Measurements from ENCODE around the gene KIAA1328.
A peak's percentile ranks its signal among the peaks of the same experiment; 100 is the strongest.

The KIAA1328 gene

GRCh38 chr18:36977121-36977520, 148.2 kb downstream of the KIAA1328 start:
- no peak for TF ChIP-seq ZFX (IDR thresholded peaks at IDR 0.05; ENCODE audit: borderline replicate concordance)
- TF ChIP-seq, protein P1, sequence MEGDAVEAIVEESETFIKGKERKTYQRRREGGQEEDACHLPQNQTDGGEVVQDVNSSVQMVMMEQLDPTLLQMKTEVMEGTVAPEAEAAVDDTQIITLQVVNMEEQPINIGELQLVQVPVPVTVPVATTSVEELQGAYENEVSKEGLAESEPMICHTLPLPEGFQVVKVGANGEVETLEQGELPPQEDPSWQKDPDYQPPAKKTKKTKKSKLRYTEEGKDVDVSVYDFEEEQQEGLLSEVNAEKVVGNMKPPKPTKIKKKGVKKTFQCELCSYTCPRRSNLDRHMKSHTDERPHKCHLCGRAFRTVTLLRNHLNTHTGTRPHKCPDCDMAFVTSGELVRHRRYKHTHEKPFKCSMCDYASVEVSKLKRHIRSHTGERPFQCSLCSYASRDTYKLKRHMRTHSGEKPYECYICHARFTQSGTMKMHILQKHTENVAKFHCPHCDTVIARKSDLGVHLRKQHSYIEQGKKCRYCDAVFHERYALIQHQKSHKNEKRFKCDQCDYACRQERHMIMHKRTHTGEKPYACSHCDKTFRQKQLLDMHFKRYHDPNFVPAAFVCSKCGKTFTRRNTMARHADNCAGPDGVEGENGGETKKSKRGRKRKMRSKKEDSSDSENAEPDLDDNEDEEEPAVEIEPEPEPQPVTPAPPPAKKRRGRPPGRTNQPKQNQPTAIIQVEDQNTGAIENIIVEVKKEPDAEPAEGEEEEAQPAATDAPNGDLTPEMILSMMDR (IDR thresholded peaks at IDR 0.05): no peak
- H3K27ac ChIP-seq: no peak overlapping the region

GRCh38 chr18:36993068-36993467, 164.1 kb downstream of the KIAA1328 start:
- no peak overlapping the region for H3K27ac ChIP-seq
- TF ChIP-seq ZFX (IDR thresholded peaks at IDR 0.05; ENCODE audit: borderline replicate concordance): no peak
- TF ChIP-seq, protein P1 (IDR thresholded peaks at IDR 0.05): no peak

DNA sequence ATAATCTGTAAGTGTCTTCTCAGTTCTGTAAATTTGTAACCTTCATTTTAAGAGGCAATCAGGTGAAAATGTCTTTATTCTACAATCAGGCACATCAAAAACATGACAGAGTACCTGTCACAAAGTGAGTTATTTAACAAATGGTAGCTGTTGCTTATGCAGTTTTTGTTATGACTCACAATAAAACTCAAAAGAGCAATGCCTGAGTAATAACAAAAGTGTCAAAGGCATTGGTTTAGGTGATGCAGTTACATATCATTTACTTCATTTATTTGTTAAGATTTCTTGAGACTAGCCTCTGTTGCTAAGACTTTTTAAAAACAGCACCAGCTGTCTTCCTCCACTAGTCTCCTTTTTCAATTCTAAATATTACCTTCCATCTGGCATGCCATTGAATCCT, 177.8 kb downstream of the KIAA1328 start:
- no peak overlapping the region for H3K27ac ChIP-seq
- no peak for TF ChIP-seq ZFX (IDR thresholded peaks at IDR 0.05; ENCODE audit: borderline replicate concordance)
- TF ChIP-seq, protein P1 (IDR thresholded peaks at IDR 0.05): no peak

DNA sequence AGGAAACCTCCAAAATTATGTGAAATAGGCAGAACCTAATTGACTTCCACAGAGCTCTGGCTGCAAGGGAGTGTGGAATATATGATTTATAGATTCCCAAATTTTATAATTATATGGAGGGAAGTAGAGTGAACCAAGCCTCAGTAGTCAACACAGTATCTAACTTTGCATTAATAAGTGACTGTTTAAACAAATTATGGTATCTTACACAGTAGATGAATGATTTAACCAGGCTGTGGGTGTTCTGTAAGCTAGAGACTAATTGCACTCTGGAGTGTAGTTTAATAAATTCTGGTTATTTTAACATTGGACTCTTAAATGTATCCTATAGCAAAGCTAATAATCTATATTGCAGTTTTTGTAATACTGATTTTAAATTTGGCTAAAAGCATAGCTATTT, 183.5 kb downstream of the KIAA1328 start:
- no peak for TF ChIP-seq ZFX (IDR thresholded peaks at IDR 0.05; ENCODE audit: borderline replicate concordance)
- TF ChIP-seq, protein P1 (IDR thresholded peaks at IDR 0.05): no peak
- no peak overlapping the region for H3K27ac ChIP-seq

DNA sequence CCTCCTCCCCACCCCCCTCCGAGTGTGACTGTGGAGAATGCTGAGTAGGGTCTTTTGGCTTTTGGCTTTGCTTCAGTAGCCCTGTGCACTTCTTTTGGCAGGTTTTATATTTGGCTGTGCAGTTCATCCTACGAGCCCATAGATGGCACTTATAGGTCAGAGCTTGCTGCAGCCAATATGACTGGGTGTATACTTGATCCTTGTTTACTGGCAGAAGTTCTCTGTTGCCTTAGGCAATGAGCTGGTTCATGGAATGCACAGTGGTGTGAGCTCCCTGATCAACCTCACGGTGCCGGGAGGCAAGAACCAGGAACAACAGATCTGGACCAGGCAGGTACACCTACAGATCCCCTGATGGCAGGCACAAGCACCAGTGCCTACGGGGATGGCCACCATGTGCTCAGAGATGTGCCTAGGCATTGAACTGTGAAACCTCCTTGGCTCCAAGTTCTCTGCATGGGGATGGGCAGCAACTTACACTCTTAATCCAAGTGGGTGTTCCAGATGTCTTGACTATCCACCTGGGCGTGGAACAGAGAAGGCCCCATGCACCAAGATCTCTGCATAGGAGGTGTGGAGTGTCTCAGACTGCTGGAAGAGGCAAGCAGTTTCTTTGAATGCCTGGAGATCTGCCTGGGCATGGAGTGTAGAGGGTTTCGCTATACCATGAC, 190.4 kb downstream of the KIAA1328 start:
- no peak overlapping the region for H3K27ac ChIP-seq

GRCh38 chr18:37033419-37033818, 204.5 kb downstream of the KIAA1328 start:
- TF ChIP-seq ZFX (IDR thresholded peaks at IDR 0.05; ENCODE audit: borderline replicate concordance): no peak
- TF ChIP-seq, protein P1 (IDR thresholded peaks at IDR 0.05): no peak
- no peak overlapping the region for H3K27ac ChIP-seq

More for the DNA sequence above, 190.4 kb downstream of the KIAA1328 start:
- no peak for TF ChIP-seq ZFX (IDR thresholded peaks at IDR 0.05; ENCODE audit: borderline replicate concordance)
- TF ChIP-seq, protein P1 (IDR thresholded peaks at IDR 0.05): peak; percentile 79

- no peak overlapping the region for H3K27ac ChIP-seq
Measured at GRCh38 chr18:37042381-37042780, 213.5 kb downstream of the KIAA1328 start.

More at GRCh38 chr18:37042381-37042780, 213.5 kb downstream of the KIAA1328 start:
- no peak for TF ChIP-seq ZFX (IDR thresholded peaks at IDR 0.05; ENCODE audit: borderline replicate concordance)
- TF ChIP-seq, protein P1 (IDR thresholded peaks at IDR 0.05): no peak

Measured in 22Rv1 (cell line).